ENCODE results near the gene TLE6.
"Not testable (repeated sequence)": the region's sequence is repeated elsewhere in the genome, so short reads cannot be mapped to it uniquely, and the experiment has no call there.

TLE6 gene

GRCh38 chr19:2994588-2995131, 17.3 kb downstream of the TLE6 start:
- DNase-seq (ENCODE audit: low read depth, low spot score) = no peak
- H3K4me3 ChIP-seq (ENCODE audit: low read length) = no peak overlapping the region

DNA sequence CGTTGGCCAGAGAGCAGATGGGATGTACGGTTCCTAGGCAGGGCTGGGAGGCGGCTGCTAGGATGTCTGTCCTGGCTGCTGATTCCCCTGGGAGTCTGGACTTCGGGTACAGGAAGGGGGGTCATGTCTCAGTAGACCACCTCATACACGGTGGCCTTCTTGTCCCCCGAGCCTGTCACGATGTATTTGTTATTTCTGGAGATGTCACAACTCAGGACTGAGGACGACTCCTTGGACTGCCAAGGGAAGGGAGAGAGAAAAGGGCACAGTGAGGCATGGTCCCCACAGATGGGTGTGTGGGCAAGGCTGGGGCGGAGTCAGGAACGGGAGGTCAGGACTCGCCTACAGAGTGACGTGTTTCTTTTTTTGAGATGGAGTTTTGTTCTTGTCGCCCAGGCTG, 20.4 kb downstream of the TLE6 start:
- no peak overlapping the region for H3K4me3 ChIP-seq (ENCODE audit: low read length)
- no peak for DNase-seq (ENCODE audit: low read depth, low spot score)

GRCh38 chr19:2998642-2999041, 21.3 kb downstream of the TLE6 start:
- no peak overlapping the region for H3K4me3 ChIP-seq (ENCODE audit: low read length)
- DNase-seq (ENCODE audit: low read depth, low spot score) = no peak

DNA sequence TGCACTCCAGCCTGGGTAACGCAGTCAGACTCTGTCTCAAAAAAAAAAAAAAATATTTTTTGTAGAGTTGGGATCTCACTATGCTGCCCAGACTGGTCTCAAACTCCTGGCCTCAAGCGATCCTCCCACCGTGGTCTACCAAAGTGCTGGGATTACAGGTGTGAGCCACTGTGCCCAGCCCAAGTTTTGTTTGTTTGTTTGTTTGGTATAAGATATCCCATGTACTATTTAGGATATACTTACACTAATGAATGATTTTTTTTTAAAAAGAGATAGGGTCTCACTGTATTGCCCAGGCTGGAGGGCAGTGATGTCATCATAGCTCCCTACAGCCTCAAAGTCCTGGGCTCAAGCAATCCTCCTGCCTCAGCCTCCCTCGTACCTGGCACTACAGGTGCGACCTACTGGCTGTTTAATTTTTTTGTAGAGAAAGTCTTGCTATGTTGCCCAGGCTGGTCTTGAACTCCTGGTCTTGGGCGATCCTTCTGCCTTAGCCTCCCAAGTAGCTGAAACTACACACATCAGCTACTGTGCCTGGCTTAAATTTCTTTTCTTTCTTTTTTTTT, 24.0 kb downstream of the TLE6 start:
- DNase-seq (ENCODE audit: low read depth, low spot score) = no peak
- H3K4me3 ChIP-seq (ENCODE audit: low read length) = no peak overlapping the region

DNA sequence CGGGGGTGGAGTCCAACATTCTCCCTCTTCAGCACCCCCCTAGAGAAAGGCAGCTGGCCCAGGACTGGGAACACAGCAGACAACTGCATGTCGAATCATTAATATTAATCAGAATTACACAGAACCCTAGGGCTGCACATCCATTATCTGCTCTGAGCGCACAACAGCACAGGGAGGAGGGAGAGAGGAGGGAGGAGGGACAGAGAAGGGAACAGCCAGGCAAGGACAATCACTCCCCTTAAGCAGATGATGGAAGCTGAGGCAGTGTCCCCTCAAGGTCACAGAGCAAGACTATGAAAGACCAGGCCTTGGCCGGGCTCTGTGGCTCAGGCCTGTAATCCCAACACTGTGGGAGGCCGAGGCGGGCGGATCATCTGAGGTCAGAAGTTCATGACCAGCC, 25.7 kb downstream of the TLE6 start:
- DNase-seq (ENCODE audit: low read depth, low spot score) = no peak
- H3K4me3 ChIP-seq (ENCODE audit: low read length) = no peak overlapping the region

DNA sequence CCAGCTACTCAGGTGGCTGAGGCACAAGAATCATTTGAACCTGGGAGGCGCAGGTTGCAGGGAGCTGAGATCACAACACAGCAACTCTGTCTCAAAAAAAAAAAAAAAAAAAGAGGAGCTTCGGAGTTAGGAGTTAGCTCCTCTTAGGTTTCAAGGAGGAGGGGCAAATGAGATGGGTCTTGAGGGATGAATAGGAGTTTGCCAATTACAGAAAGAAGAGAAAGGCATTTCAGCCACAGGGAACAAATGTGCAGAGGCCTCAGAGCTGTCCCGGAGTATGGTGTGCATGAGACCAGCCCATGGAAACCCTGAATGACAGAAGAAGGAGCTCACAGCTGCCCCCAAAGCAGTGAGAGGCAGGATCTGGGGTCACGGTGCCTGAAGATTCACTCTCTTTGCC, 27.2 kb downstream of the TLE6 start:
- no peak for DNase-seq (ENCODE audit: low read depth, low spot score)

DNA sequence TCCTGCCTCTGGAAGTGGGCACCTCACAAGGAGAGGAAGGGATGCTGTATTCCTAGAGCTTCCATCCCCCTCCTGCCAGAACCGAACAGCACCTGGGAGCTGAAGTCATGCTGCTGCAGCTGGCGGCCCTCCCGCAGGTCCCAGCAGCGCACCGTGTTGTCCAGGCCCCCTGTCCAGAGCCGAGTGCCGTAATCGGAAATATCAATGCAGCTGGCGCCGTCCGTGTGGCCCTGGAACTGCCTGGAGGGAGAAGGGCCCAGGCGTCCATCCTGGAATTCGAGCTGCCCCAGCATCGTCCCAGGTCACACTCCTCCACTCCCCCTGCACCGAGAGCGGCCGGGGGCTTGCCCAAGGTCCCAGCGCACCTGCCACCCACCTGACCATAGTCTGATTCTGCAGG, 28.0 kb downstream of the TLE6 start:
- H3K4me3 ChIP-seq (ENCODE audit: low read length) = no peak overlapping the region
- DNase-seq (ENCODE audit: low read depth, low spot score) = no peak

More for the DNA sequence above, 27.2 kb downstream of the TLE6 start:
- no peak overlapping the region for H3K4me3 ChIP-seq (ENCODE audit: low read length)

GRCh38 chr19:3006075-3006767, 28.9 kb downstream of the TLE6 start:
- DNase-seq (ENCODE audit: low read depth, low spot score) = no peak

GRCh38 chr19:3007975-3008374, 30.6 kb downstream of the TLE6 start:
- DNase-seq (ENCODE audit: low read depth, low spot score) = no peak
- H3K4me3 ChIP-seq (ENCODE audit: low read length) = no peak overlapping the region

More at GRCh38 chr19:3006075-3006767, 28.9 kb downstream of the TLE6 start:
- no peak overlapping the region for H3K4me3 ChIP-seq (ENCODE audit: low read length)

- DNase-seq (ENCODE audit: low read depth, low spot score) = no peak
- no peak overlapping the region for H3K4me3 ChIP-seq (ENCODE audit: low read length)
Observed at GRCh38 chr19:3008994-3009393, 31.6 kb downstream of the TLE6 start.

- DNase-seq (ENCODE audit: low read depth, low spot score) = no peak
- no peak overlapping the region for H3K4me3 ChIP-seq (ENCODE audit: low read length)
Observed at GRCh38 chr19:3010871-3011270, 33.5 kb downstream of the TLE6 start.

DNA sequence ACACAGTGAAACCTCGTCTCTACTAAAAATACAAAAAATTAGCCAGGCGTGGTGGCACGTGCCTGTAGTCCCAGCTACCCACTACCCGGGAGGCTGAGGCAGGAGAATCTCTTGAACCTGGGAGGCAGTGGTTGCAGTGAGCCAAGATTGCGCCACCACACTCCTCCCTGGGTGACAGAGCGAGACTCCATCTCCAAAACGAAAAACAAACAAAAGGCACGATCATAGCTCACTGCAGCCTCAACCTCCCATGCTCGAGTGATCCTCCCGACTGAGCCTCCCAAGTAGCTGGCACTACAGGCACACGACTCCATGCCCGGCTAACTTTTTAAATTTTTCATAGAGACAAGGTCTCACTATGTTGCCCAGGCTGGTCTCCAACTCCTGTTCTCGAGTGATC, 34.7 kb downstream of the TLE6 start:
- not testable (repeated sequence) for DNase-seq (ENCODE audit: low read depth, low spot score); H3K4me3 ChIP-seq (ENCODE audit: low read length)

DNA sequence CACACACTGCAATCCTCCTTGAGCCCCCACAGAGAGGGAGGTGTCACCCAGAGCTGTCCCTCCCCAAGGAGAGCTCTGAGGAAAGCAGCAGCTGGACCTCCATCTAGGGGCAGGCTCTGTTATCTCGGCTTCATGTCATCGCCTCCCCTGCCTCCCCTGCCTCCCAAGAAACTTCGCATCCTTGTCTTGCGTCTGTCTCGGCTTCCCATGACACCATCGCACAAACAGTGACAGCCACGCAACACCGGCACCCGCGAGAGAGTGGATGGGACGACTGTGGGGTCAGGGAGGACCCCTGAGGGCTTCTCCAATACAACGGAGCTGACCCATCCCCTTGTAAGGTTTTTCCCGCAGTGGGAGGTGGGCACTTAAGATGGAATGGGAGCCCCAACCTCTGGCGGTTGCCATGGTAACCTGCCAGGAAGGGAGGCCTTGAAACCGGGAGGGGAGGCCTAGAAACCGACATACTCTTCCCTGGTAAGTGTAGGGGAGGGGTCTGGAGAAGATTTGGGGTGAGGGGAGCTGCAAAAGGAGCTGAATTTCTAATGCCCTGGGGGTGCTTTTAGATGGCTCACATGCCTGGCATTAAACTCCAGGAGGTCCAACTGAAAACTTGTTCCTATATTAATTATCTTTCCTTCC, 35.4 kb downstream of the TLE6 start:
- H3K4me3 ChIP-seq (ENCODE audit: low read length) = no peak overlapping the region
- no peak for DNase-seq (ENCODE audit: low read depth, low spot score)

- DNase-seq (ENCODE audit: low read depth, low spot score) = no peak
- no peak overlapping the region for H3K4me3 ChIP-seq (ENCODE audit: low read length)
Observed at GRCh38 chr19:3013263-3013725, 35.9 kb downstream of the TLE6 start.

DNA sequence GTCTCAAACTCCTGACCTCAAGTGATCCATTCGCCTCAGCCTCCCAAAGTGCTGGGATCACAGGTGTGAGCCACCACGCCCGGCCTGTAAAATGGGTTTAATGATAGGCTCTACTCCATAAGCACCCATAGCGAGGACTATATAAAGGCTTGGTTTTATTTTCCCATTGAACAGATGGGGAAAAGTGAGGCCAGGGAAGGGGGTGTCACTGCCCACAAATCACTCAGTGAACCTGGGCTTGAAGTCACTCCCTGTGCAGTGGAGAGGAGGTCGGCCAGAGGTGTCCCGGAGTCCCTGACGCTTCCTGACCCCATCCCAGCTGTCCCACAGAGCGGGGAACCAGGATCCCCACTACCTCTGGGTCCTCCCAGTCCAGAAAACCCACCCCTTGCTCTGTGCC, 36.8 kb downstream of the TLE6 start:
- no peak for DNase-seq (ENCODE audit: low read depth, low spot score)
- H3K4me3 ChIP-seq (ENCODE audit: low read length) = no peak overlapping the region

- no peak for DNase-seq (ENCODE audit: low read depth, low spot score)
- H3K4me3 ChIP-seq (ENCODE audit: low read length) = no peak overlapping the region
Observed at GRCh38 chr19:3015126-3016057, 38.0 kb downstream of the TLE6 start.

DNA sequence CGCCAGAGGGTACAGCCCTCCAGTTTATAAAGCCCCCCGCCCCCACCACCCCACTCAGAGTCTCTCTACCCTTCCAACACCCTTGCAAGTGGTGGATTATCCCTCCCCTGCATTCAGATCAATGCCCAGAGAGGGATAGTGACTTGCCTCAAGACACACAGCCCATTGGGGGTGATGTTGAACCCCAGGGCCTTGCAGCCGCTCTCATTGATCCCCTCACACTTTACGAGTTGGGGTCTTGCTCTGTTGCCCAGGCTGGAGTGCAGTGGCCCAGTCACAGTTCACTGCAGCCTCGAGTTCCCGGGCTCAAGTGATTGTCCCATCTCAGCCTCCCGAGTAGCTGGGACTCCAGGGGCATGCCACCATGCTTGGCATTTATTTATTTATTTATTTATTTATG, 40.6 kb downstream of the TLE6 start:
- no peak for DNase-seq (ENCODE audit: low read depth, low spot score)

DNA sequence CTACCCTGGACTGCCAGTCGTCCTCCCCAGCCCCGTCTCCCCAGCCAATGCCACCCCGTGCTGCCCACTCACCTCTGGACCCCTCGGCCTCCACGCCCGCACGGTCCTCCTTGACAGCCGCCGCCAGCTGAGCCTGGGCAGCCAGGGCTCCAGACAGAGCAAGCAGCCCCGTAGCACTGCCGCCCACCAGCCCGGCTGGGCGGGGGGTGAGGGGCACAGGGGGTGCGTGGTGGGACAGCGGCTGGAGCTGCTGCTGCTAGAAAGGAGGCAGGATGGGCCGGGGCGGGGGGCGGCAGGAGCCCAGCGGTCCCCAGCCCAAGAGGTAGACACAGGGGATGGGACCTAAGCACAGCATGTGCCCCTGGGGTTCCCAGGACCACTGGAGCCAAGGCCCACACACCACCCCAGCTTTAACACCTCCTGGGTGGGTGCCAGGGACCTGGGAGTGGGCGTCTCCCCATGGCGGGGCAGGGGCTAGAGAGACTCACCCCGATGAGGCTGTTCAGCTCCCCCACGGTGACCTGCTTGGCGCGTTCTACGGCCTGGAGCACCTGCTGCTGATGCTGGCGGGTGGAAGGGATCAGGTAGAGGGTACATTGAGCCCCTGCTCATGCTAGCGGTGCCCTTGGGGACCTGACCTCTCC, 42.0 kb downstream of the TLE6 start:
- DNase-seq (ENCODE audit: low read depth, low spot score) = no peak
- H3K4me3 ChIP-seq (ENCODE audit: low read length) = no peak overlapping the region

More for the DNA sequence above, 40.6 kb downstream of the TLE6 start:
- H3K4me3 ChIP-seq (ENCODE audit: low read length) = no peak overlapping the region

All from Jurkat, Clone E6-1 (cell line).